Activated CD4-positive, alpha-beta T cell treated with anti-CD3 and anti-CD28 coated beads, Interleukin-2, amount 50 U/mL, for 1 hour (primary cell): Measurements from ENCODE around the gene LMOD2.

Experiments used
- DNase-seq: peaks from one replicate; pipeline ENCODE4 v3.0.0-alpha.2; 2020

Gene LMOD2

GRCh38 chr7:123674399-123675180 is 18.9 kb downstream of the LMOD2 start:
- no peak for DNase-seq

DNA sequence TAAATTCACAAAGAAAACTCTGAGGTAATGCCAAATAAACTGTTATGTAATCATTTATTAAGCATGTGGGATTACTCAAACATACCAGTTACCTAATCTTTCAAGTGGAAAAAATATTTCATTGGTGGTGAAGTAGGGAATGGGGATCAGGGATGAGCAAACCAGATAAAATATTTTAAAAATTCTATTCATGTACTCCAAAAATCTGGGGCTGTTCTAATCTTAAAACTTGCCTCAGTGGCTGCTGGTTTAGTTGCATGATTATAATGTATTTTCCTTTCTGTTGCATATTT is 19.5 kb downstream of the LMOD2 start:
- no peak for DNase-seq

GRCh38 chr7:123677061-123677715 is 21.5 kb downstream of the LMOD2 start:
- no peak for DNase-seq

GRCh38 chr7:123679614-123680013 is 23.9 kb downstream of the LMOD2 start:
- no peak for DNase-seq

GRCh38 chr7:123680580-123680979 is 24.9 kb downstream of the LMOD2 start:
- no peak for DNase-seq

GRCh38 chr7:123681561-123681960 is 25.9 kb downstream of the LMOD2 start:
- DNase-seq, result no peak

DNA sequence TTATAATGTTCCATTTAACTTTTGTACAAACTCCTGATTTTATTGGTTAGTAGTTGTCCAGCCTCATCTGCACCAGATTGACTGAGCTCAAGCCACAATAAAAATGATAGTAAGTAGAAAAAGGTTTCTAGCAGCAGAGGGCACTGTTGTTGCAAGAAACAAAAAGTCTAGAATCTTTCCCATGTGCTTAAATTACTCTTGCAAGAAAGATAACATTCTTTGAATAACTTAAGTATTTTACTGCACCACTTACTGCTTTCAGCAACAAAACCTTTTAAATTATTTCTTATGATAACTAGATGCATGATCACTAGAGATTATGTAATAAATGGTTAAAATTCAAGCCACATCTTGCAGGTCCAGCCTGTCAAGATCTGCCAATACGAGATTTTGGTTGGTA is 27.0 kb downstream of the LMOD2 start:
- DNase-seq, result no peak

DNA sequence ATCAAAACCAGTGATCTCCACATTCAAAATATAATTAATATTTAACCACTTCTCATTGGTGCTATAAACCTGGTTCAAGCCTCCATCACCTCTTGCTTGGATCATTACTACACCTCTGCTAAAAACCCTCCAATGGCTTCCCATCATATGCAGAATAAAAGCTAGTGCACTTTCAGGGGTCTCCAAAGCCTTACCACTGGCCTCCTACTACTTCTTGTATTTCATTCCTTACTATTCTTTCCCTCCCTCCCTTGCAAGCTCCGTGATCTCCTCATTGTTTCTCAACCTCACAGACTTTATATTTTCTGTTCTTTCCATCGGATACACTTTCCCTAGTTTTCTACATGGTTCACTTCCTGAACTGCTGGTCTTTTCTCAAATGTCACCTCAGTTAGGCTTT is 31.5 kb downstream of the LMOD2 start:
- no peak for DNase-seq

- no peak for DNase-seq
These were observed 32.1 kb downstream of the LMOD2 start for GRCh38 chr7:123687727-123688126.

GRCh38 chr7:123689250-123689649 is 33.6 kb downstream of the LMOD2 start:
- no peak for DNase-seq

DNA sequence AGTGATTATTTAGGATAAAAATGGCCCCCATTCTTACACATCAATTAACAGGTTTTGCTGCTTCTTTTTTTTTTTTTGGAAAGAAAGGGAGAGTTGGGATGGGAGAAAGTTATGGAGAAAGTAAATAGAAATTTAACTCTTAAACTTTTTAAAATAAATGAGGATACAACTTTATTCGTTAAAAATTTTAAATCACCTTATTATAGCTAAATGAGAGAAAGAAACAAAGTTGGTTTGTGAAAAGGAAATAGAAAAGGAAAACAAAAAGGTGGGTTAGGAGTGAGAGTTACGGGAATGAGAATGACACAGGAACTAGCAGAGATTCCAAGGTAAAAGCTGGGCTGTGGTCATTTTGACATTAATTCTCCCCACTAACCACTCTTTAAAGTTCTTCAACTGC is 34.9 kb downstream of the LMOD2 start:
- DNase-seq, result no peak

GRCh38 chr7:123692471-123692877 is 36.8 kb downstream of the LMOD2 start:
- no peak for DNase-seq

DNA sequence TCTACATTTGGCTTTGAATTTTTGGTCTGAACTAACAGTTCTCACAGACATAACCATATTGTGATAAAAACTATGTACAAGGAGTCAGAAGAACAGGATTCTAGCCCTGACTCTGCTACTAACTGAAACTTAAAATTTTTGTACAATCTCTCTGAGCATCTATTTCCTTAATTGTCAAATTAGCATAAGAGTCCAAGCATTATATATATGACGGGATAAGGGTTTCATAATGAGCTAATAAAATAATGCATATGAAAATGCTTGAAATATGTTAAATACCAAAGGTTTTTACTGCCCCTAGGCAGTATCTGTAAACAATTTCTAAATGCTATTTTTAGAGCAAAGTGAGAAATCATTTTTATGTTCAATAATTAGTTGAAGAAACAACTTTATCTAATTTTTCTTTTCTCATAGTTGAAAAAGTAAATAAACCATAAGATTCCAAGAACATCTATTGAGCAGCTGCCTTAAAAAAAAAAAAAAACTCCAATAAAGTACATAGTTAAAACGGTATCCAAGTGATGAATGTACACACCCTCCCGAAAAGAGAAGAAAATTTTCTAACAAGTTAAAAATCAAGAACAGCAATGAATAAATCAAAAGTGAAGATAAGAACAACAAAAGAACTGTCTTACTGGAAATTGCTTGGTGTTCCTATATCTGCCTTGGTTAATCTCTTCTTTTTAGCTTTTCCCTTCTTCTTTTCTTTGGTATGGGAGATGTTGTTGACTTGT is 40.4 kb downstream of the LMOD2 start:
- no peak for DNase-seq

DNA sequence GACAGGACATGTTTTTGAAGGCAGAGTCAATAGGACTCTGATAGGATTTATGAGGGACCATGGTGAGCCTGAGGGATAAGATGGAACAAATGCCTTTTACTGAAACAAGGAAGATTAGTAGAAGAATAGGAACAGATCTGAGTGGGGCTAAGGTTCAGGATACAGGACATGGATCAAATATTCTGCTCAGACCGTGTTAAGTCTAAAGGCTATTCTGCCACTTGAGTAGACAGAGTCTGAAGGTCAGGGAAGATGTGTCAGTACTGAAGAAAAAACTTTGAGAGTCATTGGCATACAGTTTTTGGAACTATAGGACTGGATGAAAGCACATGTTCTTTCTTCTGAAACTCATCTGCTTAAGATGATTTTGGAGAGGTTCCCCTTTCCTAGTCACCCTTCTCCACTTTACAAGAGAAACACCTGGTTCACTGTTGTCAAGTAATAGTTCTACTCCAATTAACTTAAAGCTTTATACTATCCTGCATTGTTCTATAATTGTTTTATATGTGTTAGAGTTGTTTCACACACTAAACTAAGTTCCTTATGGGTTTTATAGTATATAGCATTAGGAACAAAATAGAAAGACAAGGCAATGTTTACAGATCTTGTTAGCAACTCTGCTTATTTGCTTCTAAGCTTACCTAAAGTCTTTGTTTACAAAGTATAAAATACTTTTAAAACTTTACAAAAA is 49.7 kb downstream of the LMOD2 start:
- DNase-seq, result no peak

DNA sequence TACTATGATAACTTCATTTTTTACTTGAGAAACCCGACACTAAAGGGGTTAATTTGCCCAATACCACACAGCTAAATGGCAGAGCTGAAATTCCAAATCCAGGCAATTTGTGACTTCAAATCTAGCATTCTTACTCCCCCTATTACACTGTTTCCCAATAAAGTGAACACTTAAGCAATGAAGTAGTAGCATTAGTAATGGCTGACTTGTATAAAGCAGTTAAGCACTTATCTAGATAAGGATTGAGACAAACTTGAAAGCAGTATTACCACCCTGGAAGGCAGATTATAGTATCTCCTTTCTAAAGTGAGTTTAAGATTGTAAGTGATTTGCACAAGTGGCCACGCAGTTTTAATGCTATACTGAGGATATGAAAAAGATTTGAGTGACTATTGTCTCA is 53.9 kb downstream of the LMOD2 start:
- DNase-seq, result no peak

- no peak for DNase-seq
These were observed 55.0 kb downstream of the LMOD2 start for GRCh38 chr7:123710683-123711082.

GRCh38 chr7:123711832-123712293 is 56.2 kb downstream of the LMOD2 start:
- DNase-seq, result no peak

GRCh38 chr7:123712619-123713018 is 57.0 kb downstream of the LMOD2 start:
- no peak for DNase-seq
